Natural killer cell (primary cell): ENCODE data around the gene F5. TPM values are rescaled to one million over a fixed set of nuclear protein-coding genes. Genes with fewer than 3 reads are reported as not detected.

Experiments used
- ATAC-seq, 3 donors: fragments of 150-1000 bp in 2 of 3; fragments of 200-7000 bp in 1 of 3; cut with Tn5 transposase; 1 replicate in 1 of 3; 2 replicates in 2 of 3; pipeline ENCODE4 v1.10.0; 2021; ENCODE audit warnings: mild to moderate bottlenecking in 2 of 3, moderate library complexity in 2 of 3
- DNase-seq, 2 donors: peaks; one replicate each; pipeline versions ENCODE4 v3.0.0 to v3.0.0-alpha.2; 2013 to 2021; ENCODE audit warnings: mixed read lengths in 1 of 2
- H3K27ac ChIP-seq: one replicate; pipeline ENCODE4 v1.5.1; 2013; ENCODE audit warnings: mild to moderate bottlenecking, low read length
- H3K27me3 ChIP-seq: one replicate; pipeline ENCODE4 v1.6.1; 2013; ENCODE audit warnings: low read length; ENCODE audit not compliant: control insufficient read depth, insufficient read depth
- H3K36me3 ChIP-seq: one replicate; pipeline ENCODE4 v1.6.1; 2013; ENCODE audit warnings: low read length; ENCODE audit not compliant: control insufficient read depth, insufficient read depth
- H3K4me1 ChIP-seq: one replicate; pipeline ENCODE4 v1.6.1; 2013; ENCODE audit warnings: low read length; ENCODE audit not compliant: control insufficient read depth, insufficient read depth
- H3K4me3 ChIP-seq: one replicate; pipeline ENCODE4 v1.5.1; 2013; ENCODE audit warnings: low read length
- H3K9me3 ChIP-seq: one replicate; pipeline ENCODE4 v1.6.1; 2013; ENCODE audit warnings: low read length; ENCODE audit not compliant: control insufficient read depth, insufficient read depth
- H3K27ac Mint-ChIP-seq, 2 donors: one replicate each; pipeline ENCODE4 v1.8.0; 2022; ENCODE audit warnings: mild to moderate bottlenecking in 2 of 2, mixed read lengths in 2 of 2, moderate library complexity in 1 of 2
- H3K27me3 Mint-ChIP-seq, 2 donors: one replicate each; pipeline ENCODE4 v1.8.0; 2022; ENCODE audit warnings: low read depth in 2 of 2, mixed read lengths in 2 of 2
- H3K36me3 Mint-ChIP-seq: one replicate; pipeline ENCODE4 v1.8.0; 2022; ENCODE audit warnings: mixed read lengths
- H3K4me1 Mint-ChIP-seq, 2 donors: one replicate each; pipeline ENCODE4 v1.8.0; 2022; ENCODE audit warnings: mixed read lengths in 2 of 2
- H3K4me3 Mint-ChIP-seq: one replicate; pipeline ENCODE4 v1.8.0; 2022; ENCODE audit warnings: mild to moderate bottlenecking, moderate library complexity, mixed read lengths
- H3K9me3 Mint-ChIP-seq, 2 donors: one replicate each; pipeline ENCODE4 v1.8.0; 2022; ENCODE audit warnings: mixed read lengths in 2 of 2
- CTCF ChIP-seq: fragments of 200-600 bp; IDR thresholded peaks from one replicate; pipeline ENCODE4 v1.8.0; 2022; ENCODE audit warnings: antibody characterized with exemption
- WGBS: methylation state at CpG from one replicate; pipeline ENCODE4 v1.1.7; 2013; ENCODE audit warnings: missing lambda C conversion rate; ENCODE audit not compliant: insufficient coverage; 5-methylcytosine and 5-hydroxymethylcytosine counted together
- intact Hi-C: fragments of 100-400 bp; cut with micrococcal nuclease; formaldehyde crosslinking; loops from one replicate; pipeline ENCODE4 v1.14.2; 2022
- total RNA-seq, 4 donors: library from RNA; stranded (reverse); fragments of 120-200 nt in 1 of 4; gene quantifications; one replicate each; pipeline versions ENCODE4 v1.2.3 to v1.2.4, GENCODE V29; 2013 to 2022

F5 gene
- total RNA-seq, 3 donors from 2014 or later (not counting 1 experiment from before 2014, with no cell fraction given), result 0.02 to 1.7 (median 0.45) TPM

GRCh38 chr1:169473347-169473746, 112.9 kb downstream of the F5 start:
- Histone ChIP-seq H3K27me3 (no peaks in the 10 kb centered on the region), H3K9me3 (no peaks in the 10 kb centered on the region), H3K4me1 (no peaks in the 10 kb centered on the region), H3K36me3 (peaks cover 4% of the 10 kb centered on the region), H3K4me3 (no peak overlapping the region), H3K27ac (no peak overlapping the region)
- Mint-ChIP-seq H3K9me3 (no peaks in the 10 kb centered on the region), H3K27me3 (no peaks in the 10 kb centered on the region), H3K27ac (no peak overlapping the region), H3K36me3 (no peaks in the 10 kb centered on the region), H3K4me1 (no peaks in the 10 kb centered on the region), H3K4me3 (no peak overlapping the region)
- ATAC-seq (no peak), DNase-seq (no peak)
- TF ChIP-seq CTCF, result no peak
- intact Hi-C loops, result no loop called here
- WGBS, result 91% methylated on average over 4 of the region's 5 CpGs

- no peaks in the 10 kb centered on the region for H3K4me1 ChIP-seq
- ATAC-seq (no peak), DNase-seq (no peak)
- H3K27ac ChIP-seq, result no peak overlapping the region
- Mint-ChIP-seq H3K4me1 (no peaks in the 10 kb centered on the region), H3K27ac (no peak overlapping the region), H3K27me3 (no peaks in the 10 kb centered on the region), H3K9me3 (no peaks in the 10 kb centered on the region), H3K36me3 (no peaks in the 10 kb centered on the region), H3K4me3 (no peak overlapping the region)
- WGBS, result 100% methylated on average over 1 of the region's 3 CpGs
- H3K9me3 ChIP-seq, result no peaks in the 10 kb centered on the region
- TF ChIP-seq CTCF, result no peak
- H3K4me3 ChIP-seq, result no peak overlapping the region
- peaks cover 6% of the 10 kb centered on the region for H3K36me3 ChIP-seq
- intact Hi-C loops, result no loop called here
- H3K27me3 ChIP-seq, result no peaks in the 10 kb centered on the region
Observed at GRCh38 chr1:169472738-169473137, 113.5 kb downstream of the F5 start.

GRCh38 chr1:169468982-169469381, 117.3 kb downstream of the F5 start:
- Mint-ChIP-seq H3K4me3 (no peak overlapping the region), H3K4me1 (no peaks in the 10 kb centered on the region), H3K36me3 (no peaks in the 10 kb centered on the region), H3K27ac (no peak overlapping the region), H3K27me3 (no peaks in the 10 kb centered on the region), H3K9me3 (no peaks in the 10 kb centered on the region)
- Histone ChIP-seq H3K36me3 (peaks cover 5% of the 10 kb centered on the region), H3K27me3 (no peaks in the 10 kb centered on the region), H3K9me3 (no peaks in the 10 kb centered on the region), H3K4me3 (no peak overlapping the region), H3K4me1 (no peaks in the 10 kb centered on the region), H3K27ac (no peak overlapping the region)
- DNase-seq (no peak), ATAC-seq (no peak)
- TF ChIP-seq CTCF, result no peak
- intact Hi-C loops, result loop anchor here (5.0 kb wide), 1 partner anchor 78 kb away; no protein-coding TSS in a partner anchor
